GM12892 (cell line): ENCODE measurements around the gene KRT72.

ENCODE experiments used
- POLR2A ChIP-seq: IDR thresholded peaks from 2 replicates; pipeline ENCODE4 v1.6.1; 2011; ENCODE audit warnings: low read depth, low read length, control low read depth
- POLR2AphosphoS5 ChIP-seq: IDR thresholded peaks from 2 replicates; pipeline ENCODE4 v1.6.1; 2011; ENCODE audit warnings: low read depth, low read length, control low read depth
- TAF1 ChIP-seq: IDR thresholded peaks from 2 replicates; pipeline ENCODE4 v1.6.1; 2011; ENCODE audit warnings: low read depth, mild to moderate bottlenecking, control low read depth, low read length, borderline replicate concordance

- TF ChIP-seq POLR2A = no peak
- TF ChIP-seq POLR2AphosphoS5 = no peak
- TF ChIP-seq TAF1 = no peak
Measured at GRCh38 chr12:52644078-52644415, 42.8 kb upstream of the KRT72 start.
